ENCODE results near the gene ANO2.

ANO2 gene

GRCh38 chr12:5633106-5633505, 312.0 kb downstream of the ANO2 start:
- TF ChIP-seq CTCF (IDR thresholded peaks at IDR 0.05; ENCODE audit: low read depth, low read length, missing control alignments): no peak
- in situ Hi-C loops (cut with HindIII; ENCODE audit: low sequenced_read_pairs): no loop called here
- no peak overlapping the region for H3K4me3 ChIP-seq (ENCODE audit: low read depth, low read length)
- DNase-seq (ENCODE audit: low read depth): no peak

- no peak for TF ChIP-seq CTCF (IDR thresholded peaks at IDR 0.05; ENCODE audit: low read depth, low read length, missing control alignments)
- H3K4me3 ChIP-seq (ENCODE audit: low read depth, low read length): no peak overlapping the region
- in situ Hi-C loops (cut with HindIII; ENCODE audit: low sequenced_read_pairs): no loop called here
- no peak for DNase-seq (ENCODE audit: low read depth)
Observed at GRCh38 chr12:5632453-5632852, 312.6 kb downstream of the ANO2 start.

GRCh38 chr12:5631497-5631896, 313.6 kb downstream of the ANO2 start:
- in situ Hi-C loops (cut with HindIII; ENCODE audit: low sequenced_read_pairs): no loop called here
- no peak for TF ChIP-seq CTCF (IDR thresholded peaks at IDR 0.05; ENCODE audit: low read depth, low read length, missing control alignments)
- no peak overlapping the region for H3K4me3 ChIP-seq (ENCODE audit: low read depth, low read length)
- no peak for DNase-seq (ENCODE audit: low read depth)

- TF ChIP-seq CTCF (IDR thresholded peaks at IDR 0.05; ENCODE audit: low read depth, low read length, missing control alignments): no peak
- DNase-seq (ENCODE audit: low read depth): no peak
- H3K4me3 ChIP-seq (ENCODE audit: low read depth, low read length): no peak overlapping the region
- in situ Hi-C loops (cut with HindIII; ENCODE audit: low sequenced_read_pairs): no loop called here
Observed at GRCh38 chr12:5630726-5631125, 314.3 kb downstream of the ANO2 start.

GRCh38 chr12:5628501-5628900, 316.6 kb downstream of the ANO2 start:
- no peak for DNase-seq (ENCODE audit: low read depth)
- H3K4me3 ChIP-seq (ENCODE audit: low read depth, low read length): no peak overlapping the region
- in situ Hi-C loops (cut with HindIII; ENCODE audit: low sequenced_read_pairs): no loop called here
- no peak for TF ChIP-seq CTCF (IDR thresholded peaks at IDR 0.05; ENCODE audit: low read depth, low read length, missing control alignments)

- no peak for DNase-seq (ENCODE audit: low read depth)
- no peak overlapping the region for H3K4me3 ChIP-seq (ENCODE audit: low read depth, low read length)
- in situ Hi-C loops (cut with HindIII; ENCODE audit: low sequenced_read_pairs): no loop called here
- no peak for TF ChIP-seq CTCF (IDR thresholded peaks at IDR 0.05; ENCODE audit: low read depth, low read length, missing control alignments)
Observed at GRCh38 chr12:5627053-5627630, 317.9 kb downstream of the ANO2 start.

GRCh38 chr12:5626151-5626550, 318.9 kb downstream of the ANO2 start:
- no peak overlapping the region for H3K4me3 ChIP-seq (ENCODE audit: low read depth, low read length)
- DNase-seq (ENCODE audit: low read depth): no peak
- in situ Hi-C loops (cut with HindIII; ENCODE audit: low sequenced_read_pairs): no loop called here
- no peak for TF ChIP-seq CTCF (IDR thresholded peaks at IDR 0.05; ENCODE audit: low read depth, low read length, missing control alignments)

All from astrocyte of the cerebellum (primary cell).